Panc1 (cell line): ENCODE data around the gene ATXN1. TPM values are rescaled to one million over a fixed set of nuclear protein-coding genes. Genes with fewer than 3 reads are reported as not detected.
"Not testable (repeated sequence)": the region's sequence is repeated elsewhere in the genome, so short reads cannot be mapped to it uniquely, and the experiment has no call there.

Experiments
- ATAC-seq: fragments of 200-7000 bp; cut with Tn5 transposase; 2 replicates; pipeline ENCODE4 v1.9.1; 2020; ENCODE audit warnings: mild to moderate bottlenecking, moderate library complexity
- BruUV-seq: library from RNA; stranded (reverse); fragments of 400-500 nt; replicated peaks from 2 replicates; lab custom pipeline; 2021; lab: Mats Ljungman, UMichigan
- CTCF ChIA-PET: fragments of 300-600 bp; sonication (Branson Sonifier 250); formaldehyde crosslinking; loops from one replicate; lab custom pipeline; 2022; ENCODE audit warnings: antibody characterized with exemption; lab: Charles Lee
- POLR2A ChIA-PET: fragments of 300-600 bp; sonication (Branson Sonifier 250); formaldehyde crosslinking; loops from one replicate; lab custom pipeline; 2022; ENCODE audit warnings: antibody characterized with exemption; lab: Charles Lee
- DNase-seq: peaks from one replicate; pipeline ENCODE4 v3.0.0-alpha.2; 2010; ENCODE audit warnings: low read depth, low spot score
- H3K27ac ChIP-seq: 2 replicates; pipeline ENCODE4 v1.5.1; 2011; ENCODE audit warnings: mild to moderate bottlenecking, low read length, inconsistent platforms
- H3K27me3 ChIP-seq: fragments of 200-500 bp; sonication (Bioruptor generic); 2 replicates; pipeline ENCODE4 v1.6.0; 2014; ENCODE audit warnings: low read length, inconsistent platforms; ENCODE audit not compliant: control insufficient read depth, insufficient read depth
- H3K36me3 ChIP-seq: fragments of 200-500 bp; sonication (Bioruptor generic); 2 replicates; pipeline ENCODE4 v1.5.1; 2014; ENCODE audit warnings: inconsistent platforms, mild to moderate bottlenecking, low read length, moderate library complexity; ENCODE audit not compliant: control insufficient read depth, insufficient read depth
- H3K4me1 ChIP-seq: 2 replicates; pipeline ENCODE4 v1.5.1; 2011; ENCODE audit warnings: inconsistent platforms, mild to moderate bottlenecking, low read length, moderate library complexity; ENCODE audit not compliant: control insufficient read depth, insufficient read depth
- H3K4me3 ChIP-seq, 2 experiments: 2 replicates each; pipeline ENCODE4 v1.5.1; 2011 to 2012; ENCODE audit warnings: low read depth in 2 of 2, low read length in 2 of 2, mild to moderate bottlenecking in 2 of 2, inconsistent platforms in 1 of 2, moderate library complexity in 1 of 2
- H3K9me3 ChIP-seq: fragments of 200-500 bp; sonication (Bioruptor generic); 2 replicates; pipeline ENCODE4 v1.5.1; 2014; ENCODE audit warnings: low read depth, mild to moderate bottlenecking, inconsistent platforms, low read length, moderate library complexity; ENCODE audit not compliant: control insufficient read depth, insufficient read depth
- POLR2AphosphoS5 ChIP-seq: IDR thresholded peaks from 2 replicates; pipeline ENCODE4 v1.6.1; 2012; ENCODE audit warnings: mild to moderate bottlenecking, low read depth, low read length, moderate library complexity
- SIN3A ChIP-seq: IDR thresholded peaks from 2 replicates; pipeline ENCODE4 v1.6.1; 2012; ENCODE audit warnings: low read depth, mild to moderate bottlenecking, low read length, moderate library complexity, borderline replicate concordance; ENCODE audit not compliant: insufficient read depth
- TCF7L2 ChIP-seq: IDR thresholded peaks from 2 replicates; pipeline ENCODE4 v1.6.1; 2011; ENCODE audit warnings: mild to moderate bottlenecking, low read depth, low read length, inconsistent platforms
- in situ Hi-C: cut with HindIII; loops from 2 replicates; pipeline ENCODE4 v1.10.0; 2016; ENCODE audit warnings: low sequenced_read_pairs, low pct_unique_long_range_greater_than_20kb
- intact Hi-C: fragments of 100-400 bp; cut with micrococcal nuclease; formaldehyde crosslinking; loops from one replicate; pipeline ENCODE4 v1.10.0; 2022; ENCODE audit not compliant: unreplicated experiment
- total RNA-seq: library from RNA; stranded (reverse); gene quantifications from one replicate; pipeline ENCODE4 v1.2.1, GENCODE V29; 2021; ENCODE audit not compliant: unreplicated experiment
- TF ChIP-seq, protein P1 (sequence below), 2 experiments: IDR thresholded peaks; 2 replicates each; pipeline ENCODE4 v1.6.1; 2011 to 2012; ENCODE audit warnings: low read depth in 2 of 2, control low read depth in 1 of 2, low read length in 1 of 2, mild to moderate bottlenecking in 1 of 2, moderate library complexity in 1 of 2; ENCODE audit not compliant: insufficient read depth in 1 of 2
- TF ChIP-seq, protein P2 (sequence below): fragments of 450-650 bp; IDR thresholded peaks from 2 replicates; pipeline ENCODE4 v1.5.1; 2017; ENCODE audit warnings: mild to moderate bottlenecking

ATXN1 gene
- total RNA-seq, 1 experiment from 2014 or later: 67.1 TPM

DNA sequence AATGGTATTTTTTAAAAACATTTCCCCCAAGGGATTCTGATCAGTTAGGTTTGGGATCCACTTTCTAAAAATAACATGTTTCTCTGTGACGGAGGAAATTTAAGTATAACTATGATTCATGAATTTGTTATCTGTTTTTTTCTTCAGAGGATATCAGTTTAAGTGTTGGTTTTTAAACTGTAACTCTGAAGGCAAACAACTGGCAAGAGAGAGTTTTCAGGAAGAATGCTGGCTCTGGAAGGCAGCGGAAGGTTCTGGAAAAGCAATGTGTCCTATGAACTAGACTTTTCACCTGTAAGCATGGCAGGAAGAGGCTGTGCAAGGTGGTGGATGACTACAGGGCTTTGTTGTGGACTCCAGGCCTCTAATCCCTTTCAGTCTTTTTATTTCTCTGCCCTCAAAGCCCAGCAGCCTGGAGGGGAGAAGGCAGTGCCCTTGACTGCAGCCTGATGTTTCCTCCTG is 369.8 kb downstream of the ATXN1 start:
- no peaks in the 10 kb centered on the region for H3K36me3 ChIP-seq
- in situ Hi-C loops (no loop called here), intact Hi-C loops (no loop called here)
- BruUV-seq: no TSS peak
- ChIA-PET CTCF (no interaction called here), POLR2A (no interaction called here)
- H3K9me3 ChIP-seq: no peaks in the 10 kb centered on the region
- no peaks in the 10 kb centered on the region for H3K27me3 ChIP-seq
- ATAC-seq (no peak), DNase-seq (no peak)
- no peak overlapping the region for H3K4me3 ChIP-seq
- H3K4me1 ChIP-seq: no peaks in the 10 kb centered on the region
- H3K27ac ChIP-seq: no peak overlapping the region
- no peak for TF ChIP-seq POLR2AphosphoS5
- no peak for TF ChIP-seq TCF7L2
- TF ChIP-seq, protein P1, sequence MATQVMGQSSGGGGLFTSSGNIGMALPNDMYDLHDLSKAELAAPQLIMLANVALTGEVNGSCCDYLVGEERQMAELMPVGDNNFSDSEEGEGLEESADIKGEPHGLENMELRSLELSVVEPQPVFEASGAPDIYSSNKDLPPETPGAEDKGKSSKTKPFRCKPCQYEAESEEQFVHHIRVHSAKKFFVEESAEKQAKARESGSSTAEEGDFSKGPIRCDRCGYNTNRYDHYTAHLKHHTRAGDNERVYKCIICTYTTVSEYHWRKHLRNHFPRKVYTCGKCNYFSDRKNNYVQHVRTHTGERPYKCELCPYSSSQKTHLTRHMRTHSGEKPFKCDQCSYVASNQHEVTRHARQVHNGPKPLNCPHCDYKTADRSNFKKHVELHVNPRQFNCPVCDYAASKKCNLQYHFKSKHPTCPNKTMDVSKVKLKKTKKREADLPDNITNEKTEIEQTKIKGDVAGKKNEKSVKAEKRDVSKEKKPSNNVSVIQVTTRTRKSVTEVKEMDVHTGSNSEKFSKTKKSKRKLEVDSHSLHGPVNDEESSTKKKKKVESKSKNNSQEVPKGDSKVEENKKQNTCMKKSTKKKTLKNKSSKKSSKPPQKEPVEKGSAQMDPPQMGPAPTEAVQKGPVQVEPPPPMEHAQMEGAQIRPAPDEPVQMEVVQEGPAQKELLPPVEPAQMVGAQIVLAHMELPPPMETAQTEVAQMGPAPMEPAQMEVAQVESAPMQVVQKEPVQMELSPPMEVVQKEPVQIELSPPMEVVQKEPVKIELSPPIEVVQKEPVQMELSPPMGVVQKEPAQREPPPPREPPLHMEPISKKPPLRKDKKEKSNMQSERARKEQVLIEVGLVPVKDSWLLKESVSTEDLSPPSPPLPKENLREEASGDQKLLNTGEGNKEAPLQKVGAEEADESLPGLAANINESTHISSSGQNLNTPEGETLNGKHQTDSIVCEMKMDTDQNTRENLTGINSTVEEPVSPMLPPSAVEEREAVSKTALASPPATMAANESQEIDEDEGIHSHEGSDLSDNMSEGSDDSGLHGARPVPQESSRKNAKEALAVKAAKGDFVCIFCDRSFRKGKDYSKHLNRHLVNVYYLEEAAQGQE (IDR thresholded peaks at IDR 0.05; ENCODE audit: insufficient read depth in 1 of 2, low read depth in 2 of 2, low read length in 1 of 2): no peak
- TF ChIP-seq, protein P2, sequence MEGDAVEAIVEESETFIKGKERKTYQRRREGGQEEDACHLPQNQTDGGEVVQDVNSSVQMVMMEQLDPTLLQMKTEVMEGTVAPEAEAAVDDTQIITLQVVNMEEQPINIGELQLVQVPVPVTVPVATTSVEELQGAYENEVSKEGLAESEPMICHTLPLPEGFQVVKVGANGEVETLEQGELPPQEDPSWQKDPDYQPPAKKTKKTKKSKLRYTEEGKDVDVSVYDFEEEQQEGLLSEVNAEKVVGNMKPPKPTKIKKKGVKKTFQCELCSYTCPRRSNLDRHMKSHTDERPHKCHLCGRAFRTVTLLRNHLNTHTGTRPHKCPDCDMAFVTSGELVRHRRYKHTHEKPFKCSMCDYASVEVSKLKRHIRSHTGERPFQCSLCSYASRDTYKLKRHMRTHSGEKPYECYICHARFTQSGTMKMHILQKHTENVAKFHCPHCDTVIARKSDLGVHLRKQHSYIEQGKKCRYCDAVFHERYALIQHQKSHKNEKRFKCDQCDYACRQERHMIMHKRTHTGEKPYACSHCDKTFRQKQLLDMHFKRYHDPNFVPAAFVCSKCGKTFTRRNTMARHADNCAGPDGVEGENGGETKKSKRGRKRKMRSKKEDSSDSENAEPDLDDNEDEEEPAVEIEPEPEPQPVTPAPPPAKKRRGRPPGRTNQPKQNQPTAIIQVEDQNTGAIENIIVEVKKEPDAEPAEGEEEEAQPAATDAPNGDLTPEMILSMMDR: no peak
- TF ChIP-seq SIN3A: no peak

DNA sequence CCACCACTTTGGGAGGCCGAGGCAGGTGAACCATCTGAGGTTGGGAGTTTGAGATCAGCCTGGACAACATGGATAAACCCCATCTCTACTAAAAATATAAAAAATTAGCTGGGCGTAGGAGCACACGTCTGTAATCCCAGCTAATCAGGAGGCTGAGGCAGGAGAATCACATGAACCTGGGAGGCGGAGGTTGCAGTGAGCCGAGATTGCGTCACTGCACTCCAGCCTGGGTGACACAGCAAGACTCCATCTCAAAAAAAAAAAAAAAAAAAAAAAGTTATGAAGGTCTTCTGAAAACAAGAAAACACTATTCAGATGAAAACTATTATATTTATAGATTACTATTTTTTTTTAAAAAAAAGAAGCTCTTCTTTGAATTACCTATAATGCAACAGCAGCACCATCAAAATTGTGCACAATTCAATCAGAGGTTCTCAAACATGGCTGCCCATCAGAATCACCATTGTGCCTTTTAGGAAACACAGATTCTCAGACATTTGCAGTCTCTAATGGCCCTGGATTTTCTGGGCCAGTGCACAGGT is 370.3 kb downstream of the ATXN1 start:
- DNase-seq, H3K27me3 ChIP-seq, H3K27ac ChIP-seq, ATAC-seq, H3K4me3 ChIP-seq, H3K36me3 ChIP-seq, H3K9me3 ChIP-seq, POLR2A ChIA-PET, BruUV-seq, intact Hi-C loops, H3K4me1 ChIP-seq, in situ Hi-C loops, CTCF ChIA-PET: not testable (repeated sequence)

DNA sequence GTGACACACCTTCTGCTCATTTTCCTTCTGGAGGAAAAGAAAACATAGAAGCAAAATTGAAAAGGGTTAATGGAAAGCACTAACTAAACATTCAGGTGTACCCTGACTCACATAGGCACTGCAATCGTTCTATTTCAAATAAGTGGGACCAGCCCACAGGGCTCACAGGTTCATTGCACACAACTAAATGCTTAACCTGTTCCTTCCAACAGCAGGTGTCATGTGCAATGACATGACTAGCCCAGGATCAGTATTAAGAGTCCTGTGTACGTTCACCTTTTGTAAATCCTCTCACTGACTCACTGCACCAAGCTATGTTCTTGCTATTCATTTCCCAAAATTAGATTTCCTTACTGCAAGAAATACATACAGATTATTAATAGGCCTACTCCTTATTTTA is 371.6 kb downstream of the ATXN1 start:
- BruUV-seq: no TSS peak
- H3K4me3 ChIP-seq: no peak overlapping the region
- in situ Hi-C loops: no loop called here
- TF ChIP-seq SIN3A (no peak), TCF7L2 (no peak), POLR2AphosphoS5 (no peak)
- TF ChIP-seq, protein P1 (IDR thresholded peaks at IDR 0.05; ENCODE audit: insufficient read depth in 1 of 2, low read depth in 2 of 2, low read length in 1 of 2): no peak
- TF ChIP-seq, protein P2: no peak
- no peak for DNase-seq
- no peaks in the 10 kb centered on the region; the same call in 1 of the 2 replicates for H3K36me3 ChIP-seq
- H3K9me3 ChIP-seq: no peaks in the 10 kb centered on the region
- CTCF ChIA-PET: no interaction called here
- ATAC-seq: no peak
- intact Hi-C loops: no loop called here
- H3K27ac ChIP-seq: no peak overlapping the region
- no peaks in the 10 kb centered on the region for H3K4me1 ChIP-seq
- H3K27me3 ChIP-seq: no peaks in the 10 kb centered on the region
- POLR2A ChIA-PET: no interaction called here
